Gastroesophageal sphincter (tissue), 3 donors: Measurements from ENCODE around the gene SGTB.

Experiments
- POLR2A ChIP-seq, 2 donors: fragments of 450-650 bp; IDR thresholded peaks; one replicate each; pipeline ENCODE4 v1.6.1; 2017; ENCODE audit warnings: antibody characterized with exemption in 2 of 2, mild to moderate bottlenecking in 2 of 2, moderate library complexity in 1 of 2
- TF ChIP-seq, protein P1 (sequence below), 4 experiments: fragments of 200-600 bp in 2 of 4; fragments of 450-650 bp in 2 of 4; sonication (generic) in 1 of 4; IDR thresholded peaks; one replicate each; pipeline ENCODE4 v1.5.1; 2017 to 2019; ENCODE audit warnings: antibody characterized with exemption in 4 of 4, mild to moderate bottlenecking in 2 of 4, moderate library complexity in 2 of 4

- no peak for TF ChIP-seq POLR2A (IDR thresholded peaks at IDR 0.05)
- TF ChIP-seq, protein P1, sequence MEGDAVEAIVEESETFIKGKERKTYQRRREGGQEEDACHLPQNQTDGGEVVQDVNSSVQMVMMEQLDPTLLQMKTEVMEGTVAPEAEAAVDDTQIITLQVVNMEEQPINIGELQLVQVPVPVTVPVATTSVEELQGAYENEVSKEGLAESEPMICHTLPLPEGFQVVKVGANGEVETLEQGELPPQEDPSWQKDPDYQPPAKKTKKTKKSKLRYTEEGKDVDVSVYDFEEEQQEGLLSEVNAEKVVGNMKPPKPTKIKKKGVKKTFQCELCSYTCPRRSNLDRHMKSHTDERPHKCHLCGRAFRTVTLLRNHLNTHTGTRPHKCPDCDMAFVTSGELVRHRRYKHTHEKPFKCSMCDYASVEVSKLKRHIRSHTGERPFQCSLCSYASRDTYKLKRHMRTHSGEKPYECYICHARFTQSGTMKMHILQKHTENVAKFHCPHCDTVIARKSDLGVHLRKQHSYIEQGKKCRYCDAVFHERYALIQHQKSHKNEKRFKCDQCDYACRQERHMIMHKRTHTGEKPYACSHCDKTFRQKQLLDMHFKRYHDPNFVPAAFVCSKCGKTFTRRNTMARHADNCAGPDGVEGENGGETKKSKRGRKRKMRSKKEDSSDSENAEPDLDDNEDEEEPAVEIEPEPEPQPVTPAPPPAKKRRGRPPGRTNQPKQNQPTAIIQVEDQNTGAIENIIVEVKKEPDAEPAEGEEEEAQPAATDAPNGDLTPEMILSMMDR (IDR thresholded peaks at IDR 0.05): no peak
Observed at GRCh38 chr5:65766781-65767180, 44.9 kb upstream of the SGTB start.
